K562 (cell line): ENCODE data around the gene DYNLT3. TPM values are rescaled to one million over a fixed set of nuclear protein-coding genes. Genes with fewer than 3 reads are reported as not detected.

Experiments
- ATAC-seq: fragments of 200-7000 bp; cut with Tn5 transposase; 3 replicates; pipeline ENCODE4 v1.9.1; 2020; ENCODE audit warnings: moderate library complexity
- BruUV-seq: library from RNA; stranded (reverse); fragments of 400-500 nt; replicated peaks from 2 replicates; lab custom pipeline; 2021; lab: Mats Ljungman, UMichigan
- CTCF ChIA-PET: fragments of 300-600 bp; formaldehyde crosslinking; extraction: SDS; loops from one replicate; lab custom pipeline; 2021; ENCODE audit warnings: low intra/inter-chr PET ratio; lab: Yijun Ruan, JAX
- POLR2A ChIA-PET: fragments of 300-600, 350-650 bp; sonication (Branson Sonifier 250); formaldehyde crosslinking; extraction: SDS; loops from one replicate; lab custom pipeline; 2021; ENCODE audit warnings: antibody characterized with exemption, inconsistent platforms; lab: Yijun Ruan, JAX
- DNase-seq, 4 experiments: peaks; one replicate each; pipeline versions ENCODE4 v3.0.0 to v3.0.0-alpha.2; 2011 to 2018; ENCODE audit warnings: low spot score in 3 of 4, mixed read lengths in 3 of 4; ENCODE audit errors: extremely low read depth in 1 of 4
- FAIRE-seq: peaks from 2 replicates; lab custom pipeline; 2011; peaks lifted over from hg19 to GRCh38; lab: Jason Lieb, UNC
- H2AFZ ChIP-seq: 2 replicates; pipeline ENCODE4 v1.6.0; 2011; ENCODE audit warnings: low read depth, low read length, control low read depth, inconsistent platforms
- H3K27ac ChIP-seq: fragments of 200-600 bp; 3 replicates; pipeline ENCODE4 v1.8.0; 2011; ENCODE audit warnings: low read depth, mild to moderate bottlenecking, control low read depth, inconsistent platforms, low read length, moderate library complexity, mixed read lengths; ENCODE audit errors: extremely low read depth
- H3K27me3 ChIP-seq, 2 experiments: fragments of 300-600 bp in 1 of 2; 2 replicates in 1 of 2; 3 replicates in 1 of 2; pipeline versions ENCODE4 v1.6.0 to v1.8.0; 2011; ENCODE audit warnings: inconsistent platforms in 2 of 2, low read length in 2 of 2, mild to moderate bottlenecking in 1 of 2, mixed read lengths in 1 of 2, moderate library complexity in 1 of 2; ENCODE audit not compliant: control insufficient read depth in 2 of 2, insufficient read depth in 2 of 2
- H3K36me3 ChIP-seq: fragments of 300-600 bp; 3 replicates; pipeline ENCODE4 v1.8.0; 2011; ENCODE audit warnings: mild to moderate bottlenecking, low read length, inconsistent platforms; ENCODE audit not compliant: control insufficient read depth, insufficient read depth
- H3K4me1 ChIP-seq, 2 experiments: fragments of 200-600 bp in 1 of 2; replicated peaks in 1 of 2; 2 replicates in 1 of 2; 3 replicates in 1 of 2; pipeline versions ENCODE4 v1.5.1 to v1.8.0; 2011; ENCODE audit warnings: inconsistent platforms in 2 of 2, low read length in 2 of 2, mild to moderate bottlenecking in 1 of 2, mixed read lengths in 1 of 2, moderate library complexity in 1 of 2; ENCODE audit not compliant: control insufficient read depth in 2 of 2, insufficient read depth in 2 of 2
- H3K4me2 ChIP-seq: 2 replicates; pipeline ENCODE4 v1.6.1; 2011; ENCODE audit warnings: low read length, control low read depth, inconsistent platforms, mixed read lengths; ENCODE audit not compliant: insufficient read depth
- H3K4me3 ChIP-seq: fragments of 200-600 bp; sonication (generic), shearing (Covaris generic); 2 replicates; pipeline ENCODE4 v1.5.1; 2016; ENCODE audit warnings: control low read depth, inconsistent platforms
- H3K79me2 ChIP-seq: fragments of 200-600 bp; 3 replicates; pipeline ENCODE4 v1.8.0; 2011; ENCODE audit warnings: low read length, inconsistent platforms; ENCODE audit not compliant: control insufficient read depth, insufficient read depth
- H3K9ac ChIP-seq, 2 experiments: 2 replicates each; pipeline versions ENCODE4 v1.6.0 to v1.6.1; 2011; ENCODE audit warnings: low read depth in 2 of 2, low read length in 2 of 2, control low read depth in 1 of 2, inconsistent platforms in 1 of 2, mild to moderate bottlenecking in 1 of 2, mixed read lengths in 1 of 2; ENCODE audit not compliant: insufficient read depth in 1 of 2
- H3K9me1 ChIP-seq: one replicate; pipeline ENCODE4 v1.6.0; 2011; ENCODE audit warnings: inconsistent platforms, mild to moderate bottlenecking, low read length, moderate library complexity; ENCODE audit not compliant: control insufficient read depth, insufficient read depth
- H3K9me3 ChIP-seq: replicated peaks from 2 replicates; pipeline ENCODE4 v1.5.1; 2011; ENCODE audit warnings: low read depth, low read length, inconsistent platforms; ENCODE audit not compliant: control insufficient read depth, insufficient read depth
- H4K20me1 ChIP-seq: replicated peaks from 2 replicates; pipeline ENCODE4 v1.6.1; 2011; ENCODE audit warnings: low read length, inconsistent platforms, mixed read lengths; ENCODE audit not compliant: control insufficient read depth, insufficient read depth
- ATF3 ChIP-seq, 2 experiments: fragments of 450-650 bp in 1 of 2; sonication (generic) in 1 of 2; formaldehyde crosslinking in 1 of 2; IDR thresholded peaks in 1 of 2; conservative IDR thresholded peaks in 1 of 2; 2 replicates each; pipeline versions ENCODE4 v1.6.1 to v1.8.1; 2016 to 2023; ENCODE audit warnings: mild to moderate bottlenecking in 2 of 2, moderate library complexity in 2 of 2, inconsistent platforms in 1 of 2, missing genetic modification reagents in 1 of 2
- BRD9 ChIP-seq: fragments of 450-650 bp; IDR thresholded peaks from 2 replicates; pipeline ENCODE4 v1.6.1; 2018; ENCODE audit warnings: low read depth; ENCODE audit not compliant: partially characterized antibody
- CEBPG ChIP-seq, 3 experiments: fragments of 200-800 bp in 1 of 3; sonication (Bioruptor generic) in 1 of 3; sonication (generic) in 1 of 3; formaldehyde crosslinking in 1 of 3; IDR thresholded peaks in 2 of 3; conservative IDR thresholded peaks in 1 of 3; 2 replicates each; pipeline versions ENCODE4 v1.6.1 to v1.8.0; 2016 to 2022; ENCODE audit warnings: missing compliant biosample characterization in 2 of 3, missing genetic modification characterization in 2 of 3, mild to moderate bottlenecking in 1 of 3, missing genetic modification reagents in 1 of 3
- POLR2G ChIP-seq: fragments of 200-400 bp; formaldehyde crosslinking; IDR thresholded peaks from 2 replicates; pipeline ENCODE4 v1.6.1; 2017; ENCODE audit warnings: low read depth, mild to moderate bottlenecking, antibody characterized with exemption, low read length, moderate library complexity
- SMARCB1 ChIP-seq: IDR thresholded peaks from 2 replicates; pipeline ENCODE4 v1.6.1; 2011; ENCODE audit warnings: improper control_type of control experiment, low read depth; ENCODE audit not compliant: insufficient read length
- ZFP1 ChIP-seq: fragments of 450-650 bp; formaldehyde crosslinking; IDR thresholded peaks from 2 replicates; pipeline ENCODE4 v1.4.0; 2020; ENCODE audit warnings: mild to moderate bottlenecking, mixed read lengths
- WGBS: fragments of 100-300 bp; shearing (Covaris generic); methylation state at CpG from one replicate; pipeline ENCODE4 v1.1.6; 2016; ENCODE audit warnings: low coverage, mixed read lengths; ENCODE audit not compliant: insufficient coverage; ENCODE audit errors: missing lambda C conversion rate; 5-methylcytosine and 5-hydroxymethylcytosine counted together
- in situ Hi-C: fragments of 300-500 bp; cut with MboI; formaldehyde crosslinking; loops from 4 replicates; pipeline ENCODE4 v1.15.0; 2018; ENCODE audit warnings: inconsistent platforms, mixed read lengths
- intact Hi-C: fragments of 100-400 bp; cut with micrococcal nuclease; formaldehyde crosslinking; loops from 2 replicates; pipeline ENCODE4 v1.14.2; 2022
- polyA plus RNA-seq, 8 experiments: library from polyadenylated mRNA; depleted of rRNA in 4 of 8; stranded (reverse) in 5 of 8; unstranded in 3 of 8; fragments of >200 nt; fragmentation: Nextera tagmentation in 2 of 8; fragmentation: Illumina TruSeq in 1 of 8; extraction: Ambion mirVana in 2 of 8; extraction: Trizol in 1 of 8; gene quantifications; 2 replicates each; pipeline versions ENCODE4 v1.2.1 to v1.2.3, GENCODE V29; 2011 to 2014; ENCODE audit warnings: inconsistent platforms in 1 of 8, missing spikeins in 1 of 8
- total RNA-seq, 7 experiments: library from RNA; depleted of rRNA in 6 of 7; stranded (reverse); fragments of >200 nt in 6 of 7; fragmentation: Illumina TruSeq in 2 of 7; extraction: Trizol in 2 of 7; gene quantifications; 2 replicates each; pipeline versions ENCODE4 v1.2.1 to v1.2.3, GENCODE V29; 2011 to 2021; ENCODE audit warnings: low replicate concordance in 1 of 7

Gene DYNLT3
- total and polyA plus RNA-seq, 9 of the 15 experiments (the other 6 are each of a cell fraction or from before 2014, with no cell fraction given): 4.5 to 17.5 (median 8.3) TPM

- Histone ChIP-seq H3K9me1 (no peaks in the 10 kb centered on the region), H3K79me2 (no peaks in the 10 kb centered on the region), H3K9ac (no peak overlapping the region), H3K4me1 (no peaks in the 10 kb centered on the region; a peak in 1 of 5 replicates), H3K4me2 (no peak overlapping the region), H3K9me3 (no peaks in the 10 kb centered on the region), H3K36me3 (no peaks in the 10 kb centered on the region), H3K27me3 (no peaks in the 10 kb centered on the region), H3K4me3 (no peak overlapping the region), H3K27ac (no peak overlapping the region), H4K20me1 (no peaks in the 10 kb centered on the region), H2AFZ (no peak overlapping the region)
- CTCF ChIA-PET: no interaction called here
- no peak for TF ChIP-seq SMARCB1
- TF ChIP-seq POLR2G: no peak
- no peak for TF ChIP-seq BRD9
- no peak for TF ChIP-seq ZFP1
- no peak for TF ChIP-seq CEBPG (CRISPR knock-in tag; IDR thresholded peaks at IDR 0.05)
- TF ChIP-seq CEBPG (tag; conservative IDR thresholded peaks at IDR 0.05 in 1 of 2, IDR thresholded peaks at IDR 0.05 in 1 of 2): peak; percentile 13 to 83; a peak in 3 of 4 replicates
- peak; percentile 39; the same call in 1 of the 2 replicates for TF ChIP-seq ATF3 (IDR thresholded peaks at IDR 0.05)
- no peak for TF ChIP-seq ATF3 (CRISPR knock-in tag; conservative IDR thresholded peaks at IDR 0.05)
- in situ Hi-C loops: loop anchor here (5.0 to 10.0 kb wide), 2 partner anchors 73 to 246 kb away; partner anchors contain the start of gene LANCL3
- intact Hi-C loops: loop anchor here (10.0 kb wide), 1 partner anchor 354 kb away; no protein-coding TSS in a partner anchor
- 13% methylated on average over 1 of the region's 1 CpG for WGBS
- POLR2A ChIA-PET: no interaction called here
- FAIRE-seq (no peak), DNase-seq (no peak), ATAC-seq (no peak)
- no TSS peak for BruUV-seq
These were observed 26.7 kb downstream of the DYNLT3 start for GRCh38 chrX:37820646-37821045.
